GM13977 (cell line): ENCODE results near the gene NFKBIB.
"Not testable (repeated sequence)": the region's sequence is repeated elsewhere in the genome, so short reads cannot be mapped to it uniquely, and the experiment has no call there.

Source experiments
- DNase-seq: peaks from one replicate; pipeline ENCODE4 v3.0.0; 2012; ENCODE audit warnings: low spot score
- CTCF ChIP-seq: IDR thresholded peaks from 2 replicates; pipeline ENCODE4 v1.5.1; 2012; ENCODE audit warnings: mild to moderate bottlenecking, control low read depth; ENCODE audit not compliant: insufficient read depth; ENCODE audit errors: extremely low read depth, missing control alignments
- in situ Hi-C: fragments of 300-500 bp; cut with MboI; formaldehyde crosslinking; loops from one replicate; pipeline ENCODE4 v1.12.0; 2022; ENCODE audit warnings: low sequenced_read_pairs, low pct_unique_long_range_greater_than_20kb, mixed read lengths, inconsistent platforms; ENCODE audit not compliant: unreplicated experiment

The NFKBIB gene

GRCh38 chr19:38899447-38900201 is at the start of gene NFKBIB, which contains the start of gene SIRT2:
Gene NFKBIB, plus strand, starts transcription at chr19:38899969. Its CDS starts 64 bp downstream, at chr19:38900033.
Gene SIRT2, minus strand, starts transcription at chr19:38899618. Its CDS starts 97 bp downstream, at chr19:38899521.
- in situ Hi-C loops = loop anchor here (25.0 kb wide), 1 partner anchor 162 kb away; the partner anchor contains the start of gene CAPN12
- TF ChIP-seq CTCF = peak; percentile 4
- peak; percentile 99 for DNase-seq

- DNase-seq = peak; percentile 97
- no peak for TF ChIP-seq CTCF
- in situ Hi-C loops = no loop called here
These were observed 49.3 kb upstream of the NFKBIB start for GRCh38 chr19:38850436-38850975.

GRCh38 chr19:38850976-38851621 is 48.7 kb upstream of the NFKBIB start:
- no peak for TF ChIP-seq CTCF
- no peak for DNase-seq
- in situ Hi-C loops = no loop called here

GRCh38 chr19:38851622-38852230 is 48.0 kb upstream of the NFKBIB start:
- in situ Hi-C loops = no loop called here
- no peak for TF ChIP-seq CTCF
- peak; percentile 95 for DNase-seq

GRCh38 chr19:38852231-38853044 is 47.3 kb upstream of the NFKBIB start:
- in situ Hi-C loops = no loop called here
- no peak for DNase-seq
- TF ChIP-seq CTCF = no peak

GRCh38 chr19:38853214-38853613 is 46.6 kb upstream of the NFKBIB start:
- in situ Hi-C loops = no loop called here
- no peak for TF ChIP-seq CTCF
- DNase-seq = no peak

- in situ Hi-C loops = not testable (repeated sequence)
These were observed 44.8 kb upstream of the NFKBIB start for GRCh38 chr19:38854961-38855360.

GRCh38 chr19:38855751-38856150 is 44.0 kb upstream of the NFKBIB start:
- in situ Hi-C loops, DNase-seq: not testable (repeated sequence)

More at GRCh38 chr19:38854961-38855360, 44.8 kb upstream of the NFKBIB start:
- not testable (repeated sequence) for DNase-seq
